Breast epithelium (tissue), 3 donors: ENCODE results near the gene RAB14.

ENCODE experiments used
- CTCF ChIP-seq, 3 donors: fragments of 450-650 bp; IDR thresholded peaks; one replicate each; pipeline ENCODE4 v1.5.1; 2016 to 2017; ENCODE audit warnings: antibody characterized with exemption in 3 of 3, mild to moderate bottlenecking in 3 of 3, moderate library complexity in 3 of 3
- POLR2A ChIP-seq: fragments of 450-650 bp; IDR thresholded peaks from one replicate; pipeline ENCODE4 v1.6.1; 2016; ENCODE audit warnings: antibody characterized with exemption, mild to moderate bottlenecking, moderate library complexity
- POLR2AphosphoS5 ChIP-seq, 3 donors: sonication (generic); formaldehyde crosslinking; IDR thresholded peaks; one replicate each; pipeline ENCODE4 v1.6.1; 2017; ENCODE audit warnings: antibody characterized with exemption in 3 of 3

DNA sequence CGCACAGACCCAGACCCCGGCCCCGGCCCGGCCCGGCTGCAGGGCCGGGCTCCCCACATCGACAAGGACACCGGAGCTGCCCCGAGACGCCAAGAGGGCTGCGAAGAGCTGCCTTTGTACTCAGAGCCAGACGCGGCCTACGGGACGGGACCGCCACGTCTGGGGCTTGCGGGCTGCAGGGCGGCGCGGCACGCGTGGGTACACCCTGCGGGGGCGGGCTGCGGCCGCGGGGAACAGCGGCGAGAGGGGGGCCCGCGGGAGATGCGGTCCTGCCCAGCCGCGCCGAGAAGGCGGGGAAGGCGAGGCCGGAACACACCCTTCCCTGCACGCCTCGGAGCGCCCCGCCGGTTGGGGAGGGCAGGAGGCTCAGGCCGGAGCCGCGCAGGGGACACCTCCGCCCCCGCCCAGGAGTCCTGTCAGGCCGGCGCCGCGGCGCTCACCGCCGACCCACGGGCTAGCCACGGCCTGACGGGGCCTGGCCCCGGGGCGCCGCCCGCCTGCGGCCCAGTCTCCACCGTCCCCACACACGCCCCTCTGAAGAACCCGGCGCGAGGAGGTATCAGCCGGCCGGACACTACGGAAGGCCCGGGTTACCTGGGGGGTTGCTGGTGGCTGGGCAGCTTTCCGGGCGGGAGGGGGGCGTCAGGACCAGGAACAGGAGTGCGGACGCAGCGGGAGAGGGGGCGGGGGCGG, 478 bp downstream of the RAB14 start:
- TF ChIP-seq POLR2A, result no peak
- TF ChIP-seq CTCF (IDR thresholded peaks at IDR 0.05), result no peak
- TF ChIP-seq POLR2AphosphoS5 (IDR thresholded peaks at IDR 0.05), result no peak
